ENCODE results near the gene LGR4.

Gene LGR4

GRCh38 chr11:27420217-27420616 is 52.4 kb downstream of the LGR4 start:
- DNase-seq (ENCODE audit: low read depth): peak; percentile 37
- H3K4me3 ChIP-seq (ENCODE audit: low read length): no peak overlapping the region
- TF ChIP-seq, protein P1, sequence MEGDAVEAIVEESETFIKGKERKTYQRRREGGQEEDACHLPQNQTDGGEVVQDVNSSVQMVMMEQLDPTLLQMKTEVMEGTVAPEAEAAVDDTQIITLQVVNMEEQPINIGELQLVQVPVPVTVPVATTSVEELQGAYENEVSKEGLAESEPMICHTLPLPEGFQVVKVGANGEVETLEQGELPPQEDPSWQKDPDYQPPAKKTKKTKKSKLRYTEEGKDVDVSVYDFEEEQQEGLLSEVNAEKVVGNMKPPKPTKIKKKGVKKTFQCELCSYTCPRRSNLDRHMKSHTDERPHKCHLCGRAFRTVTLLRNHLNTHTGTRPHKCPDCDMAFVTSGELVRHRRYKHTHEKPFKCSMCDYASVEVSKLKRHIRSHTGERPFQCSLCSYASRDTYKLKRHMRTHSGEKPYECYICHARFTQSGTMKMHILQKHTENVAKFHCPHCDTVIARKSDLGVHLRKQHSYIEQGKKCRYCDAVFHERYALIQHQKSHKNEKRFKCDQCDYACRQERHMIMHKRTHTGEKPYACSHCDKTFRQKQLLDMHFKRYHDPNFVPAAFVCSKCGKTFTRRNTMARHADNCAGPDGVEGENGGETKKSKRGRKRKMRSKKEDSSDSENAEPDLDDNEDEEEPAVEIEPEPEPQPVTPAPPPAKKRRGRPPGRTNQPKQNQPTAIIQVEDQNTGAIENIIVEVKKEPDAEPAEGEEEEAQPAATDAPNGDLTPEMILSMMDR (IDR thresholded peaks at IDR 0.05; ENCODE audit: insufficient read depth, low read depth, low read length, missing control alignments): no peak

DNA sequence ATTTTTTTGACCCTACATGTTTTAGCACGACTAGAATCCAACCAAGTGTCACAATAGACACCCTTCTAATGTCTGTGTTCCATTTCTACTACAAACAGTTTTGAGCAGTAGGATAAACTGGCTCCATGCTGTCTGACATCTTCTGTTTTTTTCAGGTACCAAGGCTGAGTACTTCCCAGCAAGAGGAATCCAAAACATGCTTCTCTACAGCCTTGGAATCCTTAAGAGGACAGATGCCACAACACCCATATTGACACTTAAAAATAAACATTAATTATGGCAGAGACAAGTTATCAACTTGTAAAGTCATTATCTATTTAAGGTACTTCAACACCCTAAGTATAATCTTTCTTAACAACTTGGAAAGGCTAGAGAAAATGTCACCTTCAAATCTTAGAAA is 54.2 kb downstream of the LGR4 start:
- TF ChIP-seq, protein P1 (IDR thresholded peaks at IDR 0.05; ENCODE audit: insufficient read depth, low read depth, low read length, missing control alignments): no peak
- no peak for DNase-seq (ENCODE audit: low read depth)
- no peak overlapping the region for H3K4me3 ChIP-seq (ENCODE audit: low read length)

- TF ChIP-seq, protein P1 (IDR thresholded peaks at IDR 0.05; ENCODE audit: insufficient read depth, low read depth, low read length, missing control alignments): no peak
- no peak overlapping the region for H3K4me3 ChIP-seq (ENCODE audit: low read length)
- peak; percentile 56 for DNase-seq (ENCODE audit: low read depth)
These were observed 55.9 kb downstream of the LGR4 start for GRCh38 chr11:27416568-27417176.

GRCh38 chr11:27414644-27415043 is 57.9 kb downstream of the LGR4 start:
- DNase-seq (ENCODE audit: low read depth): no peak
- TF ChIP-seq, protein P1 (IDR thresholded peaks at IDR 0.05; ENCODE audit: insufficient read depth, low read depth, low read length, missing control alignments): no peak
- H3K4me3 ChIP-seq (ENCODE audit: low read length): no peak overlapping the region

- TF ChIP-seq, protein P1 (IDR thresholded peaks at IDR 0.05; ENCODE audit: insufficient read depth, low read depth, low read length, missing control alignments): no peak
- H3K4me3 ChIP-seq (ENCODE audit: low read length): no peak overlapping the region
- peak; percentile 77 for DNase-seq (ENCODE audit: low read depth)
These were observed 59.4 kb downstream of the LGR4 start for GRCh38 chr11:27413218-27413617.

- H3K4me3 ChIP-seq (ENCODE audit: low read length): no peak overlapping the region
- TF ChIP-seq, protein P1 (IDR thresholded peaks at IDR 0.05; ENCODE audit: insufficient read depth, low read depth, low read length, missing control alignments): no peak
- no peak for DNase-seq (ENCODE audit: low read depth)
These were observed 60.3 kb downstream of the LGR4 start for GRCh38 chr11:27412192-27412691.

GRCh38 chr11:27411328-27411727 is 61.3 kb downstream of the LGR4 start:
- H3K4me3 ChIP-seq (ENCODE audit: low read length): no peak overlapping the region
- no peak for DNase-seq (ENCODE audit: low read depth)
- TF ChIP-seq, protein P1 (IDR thresholded peaks at IDR 0.05; ENCODE audit: insufficient read depth, low read depth, low read length, missing control alignments): no peak

Data from epithelial cell of esophagus (primary cell).